ENCODE data around the gene ZNF609.

DNA sequence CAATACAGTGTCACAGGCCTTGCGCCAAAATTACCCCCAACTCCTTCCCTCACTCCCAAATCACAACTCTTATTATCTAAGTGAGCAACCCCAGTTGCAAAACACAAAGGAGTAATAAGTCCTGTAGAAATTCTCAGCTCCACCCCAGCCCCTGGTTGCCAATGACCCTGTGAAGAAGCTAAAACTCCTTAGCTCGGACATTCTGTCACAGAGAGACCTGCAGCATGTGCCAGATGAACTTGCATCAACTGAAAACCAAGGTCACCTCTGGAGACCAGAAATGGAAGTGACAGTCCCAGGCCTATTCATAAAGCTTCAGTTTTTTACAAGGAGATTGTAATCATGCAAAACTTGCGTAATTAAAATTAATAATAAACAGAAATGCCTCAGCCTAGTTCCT, 259.8 kb downstream of the ZNF609 start:
- TF ChIP-seq, protein P1, sequence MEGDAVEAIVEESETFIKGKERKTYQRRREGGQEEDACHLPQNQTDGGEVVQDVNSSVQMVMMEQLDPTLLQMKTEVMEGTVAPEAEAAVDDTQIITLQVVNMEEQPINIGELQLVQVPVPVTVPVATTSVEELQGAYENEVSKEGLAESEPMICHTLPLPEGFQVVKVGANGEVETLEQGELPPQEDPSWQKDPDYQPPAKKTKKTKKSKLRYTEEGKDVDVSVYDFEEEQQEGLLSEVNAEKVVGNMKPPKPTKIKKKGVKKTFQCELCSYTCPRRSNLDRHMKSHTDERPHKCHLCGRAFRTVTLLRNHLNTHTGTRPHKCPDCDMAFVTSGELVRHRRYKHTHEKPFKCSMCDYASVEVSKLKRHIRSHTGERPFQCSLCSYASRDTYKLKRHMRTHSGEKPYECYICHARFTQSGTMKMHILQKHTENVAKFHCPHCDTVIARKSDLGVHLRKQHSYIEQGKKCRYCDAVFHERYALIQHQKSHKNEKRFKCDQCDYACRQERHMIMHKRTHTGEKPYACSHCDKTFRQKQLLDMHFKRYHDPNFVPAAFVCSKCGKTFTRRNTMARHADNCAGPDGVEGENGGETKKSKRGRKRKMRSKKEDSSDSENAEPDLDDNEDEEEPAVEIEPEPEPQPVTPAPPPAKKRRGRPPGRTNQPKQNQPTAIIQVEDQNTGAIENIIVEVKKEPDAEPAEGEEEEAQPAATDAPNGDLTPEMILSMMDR (conservative IDR thresholded peaks at IDR 0.05; ENCODE audit: low read depth, low read length) = no peak
- TF ChIP-seq EZH2 (IDR thresholded peaks at IDR 0.05; ENCODE audit: borderline replicate concordance, low read depth, low read length, poor library complexity, severe bottlenecking) = no peak

Measured in A673 (cell line).